ENCODE results near the gene COPZ2.
A peak's percentile ranks its signal among the peaks of the same experiment; 100 is the strongest.
"Not testable (repeated sequence)": the region's sequence is repeated elsewhere in the genome, so short reads cannot be mapped to it uniquely, and the experiment has no call there.

COPZ2 gene

DNA sequence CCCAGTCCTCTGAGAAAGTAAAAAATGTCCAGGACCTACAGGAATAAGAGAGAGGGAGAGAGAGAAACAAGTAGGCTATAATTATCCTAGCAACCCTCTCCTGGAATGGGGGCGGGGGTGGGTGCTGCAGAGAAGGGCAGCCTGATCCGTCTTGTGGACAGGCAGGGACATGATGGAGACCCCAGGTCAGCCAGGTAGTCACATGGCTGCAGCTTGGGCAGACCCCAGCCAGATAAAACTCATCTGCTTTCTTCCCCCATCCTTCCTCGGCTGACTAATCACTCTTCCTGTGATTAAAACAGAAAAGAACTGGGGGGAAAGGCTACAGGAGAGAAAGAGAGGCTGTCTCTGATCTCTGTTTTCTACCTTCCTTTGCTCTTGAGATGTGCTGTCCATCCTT is 32.6 kb downstream of the COPZ2 start:
- no peak for DNase-seq (ENCODE audit: low spot score)

DNA sequence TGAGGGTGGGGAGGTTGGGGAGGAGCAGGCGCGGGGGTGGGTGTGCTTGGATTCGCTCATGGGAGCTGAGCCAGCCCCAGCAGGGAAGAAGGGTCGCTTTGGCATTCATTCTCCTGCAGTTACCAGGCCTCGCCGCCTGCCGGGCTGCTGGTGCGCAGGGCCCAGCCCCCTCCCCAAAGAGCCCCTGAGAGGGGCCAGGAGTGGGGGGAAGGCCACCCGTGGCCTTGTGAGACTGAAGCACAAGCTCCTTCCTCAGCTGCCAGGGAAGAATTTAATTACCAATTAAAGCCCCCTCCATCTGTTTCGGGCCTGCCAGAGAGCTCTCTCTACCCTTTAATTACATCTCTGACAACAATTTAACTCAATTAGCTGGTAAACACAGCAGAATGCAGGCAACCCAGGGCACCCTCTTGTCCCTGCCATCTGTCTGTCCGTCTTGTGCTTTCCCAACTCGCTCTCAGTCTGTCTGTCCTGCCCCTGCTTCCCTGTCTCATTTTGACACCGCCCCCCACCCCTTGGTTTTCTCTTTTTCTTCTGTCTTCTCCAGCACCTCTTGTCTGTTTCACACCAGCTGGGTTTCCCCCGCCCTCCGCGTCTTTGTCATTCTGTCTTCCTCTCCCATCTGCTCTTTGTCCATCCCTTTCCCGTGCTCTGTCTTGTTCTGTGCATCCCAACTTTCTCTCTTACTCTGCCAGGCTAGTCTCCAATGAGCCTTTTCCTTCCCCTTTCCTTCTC is 34.0 kb downstream of the COPZ2 start:
- no peak for DNase-seq (ENCODE audit: low spot score)

DNA sequence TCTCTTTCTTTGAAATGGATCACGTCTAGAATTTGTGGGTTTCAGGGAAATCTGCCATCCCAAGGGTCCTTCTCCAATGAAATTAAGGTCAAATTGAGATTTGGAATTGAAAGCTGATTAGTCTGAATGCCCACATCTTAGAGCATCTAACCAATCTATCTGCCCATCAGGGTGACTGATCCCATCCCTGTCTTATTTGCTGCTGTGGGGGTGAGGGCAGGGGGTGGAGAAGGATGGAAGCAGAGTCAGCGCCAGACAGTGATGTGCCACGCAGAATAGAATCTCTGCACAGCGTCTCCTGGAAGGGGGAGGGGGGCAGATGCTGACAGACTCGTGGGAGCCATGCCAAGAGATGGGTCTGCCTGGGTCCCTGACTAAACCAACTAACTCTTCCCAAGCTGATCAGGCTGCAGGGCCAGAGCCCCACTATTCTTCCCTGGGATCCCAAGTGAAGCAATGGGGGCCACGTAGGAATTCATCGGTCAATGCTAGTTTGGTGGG is 34.6 kb downstream of the COPZ2 start:
- DNase-seq (ENCODE audit: low spot score): no peak

DNA sequence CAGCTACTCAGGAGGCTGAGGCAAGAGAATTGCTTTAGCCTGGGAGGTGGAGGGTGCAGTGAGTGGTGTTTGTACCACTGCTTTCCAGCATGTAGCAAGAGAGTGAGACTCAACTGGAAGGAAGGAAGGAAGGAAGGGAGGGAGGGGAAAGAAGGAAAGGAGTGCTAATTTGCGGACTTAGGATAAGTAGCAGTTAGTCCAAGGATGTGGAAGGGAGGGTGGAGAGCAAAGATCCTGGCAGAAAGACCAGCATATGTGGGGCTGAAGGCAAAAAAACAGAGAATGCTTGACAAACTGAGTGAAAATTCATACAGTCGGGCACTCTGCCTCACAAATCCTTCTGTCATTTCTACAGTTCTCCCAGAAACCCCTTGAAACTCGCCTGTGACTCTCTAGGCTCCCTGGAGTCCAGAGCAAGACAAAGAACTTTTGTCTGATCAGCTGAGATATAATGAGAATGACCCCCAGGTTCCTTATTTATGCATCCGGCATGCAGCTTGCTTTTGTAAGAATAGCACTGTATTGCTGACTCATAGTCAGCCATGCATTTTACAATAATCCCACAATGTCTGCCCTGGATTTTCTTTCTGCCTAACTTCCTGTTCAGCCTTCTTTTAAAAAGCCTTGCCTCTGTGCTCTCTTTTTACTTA is 35.2 kb downstream of the COPZ2 start:
- peak; percentile 66 for DNase-seq (ENCODE audit: low spot score)

DNA sequence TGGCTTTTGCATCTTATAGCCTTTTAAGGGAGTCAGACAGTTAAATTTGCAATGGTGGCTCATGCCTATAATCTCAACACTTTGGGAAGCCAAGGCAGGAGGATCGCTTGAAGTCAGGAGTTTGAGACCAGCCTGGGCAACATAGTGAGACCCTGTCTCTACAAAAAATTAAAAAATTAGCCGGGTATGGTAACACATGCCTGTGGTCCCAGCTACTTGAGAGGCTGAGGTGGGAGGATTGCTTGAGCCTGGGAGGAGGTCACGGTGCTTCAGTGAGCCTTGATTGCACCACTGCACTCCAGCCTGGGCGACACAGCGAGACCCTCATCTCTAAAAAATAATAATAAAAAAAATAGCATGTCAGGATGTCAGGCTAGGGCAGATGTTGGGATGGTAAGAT is 35.9 kb downstream of the COPZ2 start:
- DNase-seq (ENCODE audit: low spot score): not testable (repeated sequence)

DNA sequence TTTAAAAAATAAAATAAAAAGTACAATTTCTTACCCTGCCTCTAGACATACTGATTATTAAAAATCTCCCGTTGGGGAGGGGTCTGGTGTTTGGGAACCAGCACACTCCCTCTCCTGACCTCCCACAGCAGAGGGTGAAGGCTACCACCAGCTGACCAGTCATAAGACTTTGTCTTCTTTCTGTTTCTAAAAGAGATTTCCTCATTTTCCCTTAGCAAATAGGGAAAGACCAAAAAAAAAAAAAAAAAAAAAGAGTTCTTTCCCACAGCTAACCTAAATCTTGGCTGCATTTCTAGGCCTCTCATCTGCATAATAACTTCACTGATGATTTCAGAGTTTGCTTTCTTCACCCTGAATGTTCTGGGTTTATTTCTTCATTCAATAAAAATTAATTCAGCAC is 36.4 kb downstream of the COPZ2 start:
- DNase-seq (ENCODE audit: low spot score): no peak

DNA sequence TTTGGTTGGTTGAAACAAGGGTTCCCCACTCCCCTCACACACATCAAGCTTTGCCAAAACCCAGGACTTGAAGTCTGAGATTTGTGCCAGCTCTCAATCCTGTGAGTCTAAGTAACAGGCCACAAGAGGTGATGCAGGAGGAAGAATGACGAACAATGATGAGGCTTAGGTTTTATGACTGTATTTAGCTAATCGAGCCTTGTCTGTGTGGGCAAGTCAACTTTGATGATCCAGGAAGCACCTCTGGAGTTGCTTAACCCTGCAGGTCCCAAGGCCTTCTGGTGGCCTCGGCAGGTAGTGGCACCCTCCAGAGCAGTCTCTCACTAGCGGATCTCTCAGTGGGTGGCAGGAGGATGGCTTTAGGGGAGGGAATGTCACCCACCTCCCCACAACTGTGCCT is 38.0 kb downstream of the COPZ2 start:
- peak; percentile 15 for DNase-seq (ENCODE audit: low spot score)

DNA sequence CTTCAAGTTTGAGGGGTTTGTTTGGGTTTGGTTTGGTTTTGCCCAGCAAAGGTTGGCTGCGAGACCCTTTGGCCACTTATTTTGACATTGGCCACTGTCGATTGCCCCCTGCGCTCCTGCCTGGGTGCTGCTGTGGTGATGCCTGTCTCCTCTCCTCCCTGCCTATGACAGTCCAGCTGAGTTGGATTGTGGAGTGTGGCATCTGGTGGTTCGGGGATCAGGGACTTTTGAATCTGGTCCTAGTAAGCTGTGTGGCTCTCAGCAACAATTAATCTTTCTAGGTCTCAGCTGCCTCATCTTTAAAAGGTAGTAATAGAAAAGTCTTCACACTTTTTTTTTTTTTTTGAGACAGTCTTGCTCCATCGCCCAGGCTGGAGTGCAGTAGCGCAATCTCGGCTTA is 39.6 kb downstream of the COPZ2 start:
- no peak for DNase-seq (ENCODE audit: low spot score)

DNA sequence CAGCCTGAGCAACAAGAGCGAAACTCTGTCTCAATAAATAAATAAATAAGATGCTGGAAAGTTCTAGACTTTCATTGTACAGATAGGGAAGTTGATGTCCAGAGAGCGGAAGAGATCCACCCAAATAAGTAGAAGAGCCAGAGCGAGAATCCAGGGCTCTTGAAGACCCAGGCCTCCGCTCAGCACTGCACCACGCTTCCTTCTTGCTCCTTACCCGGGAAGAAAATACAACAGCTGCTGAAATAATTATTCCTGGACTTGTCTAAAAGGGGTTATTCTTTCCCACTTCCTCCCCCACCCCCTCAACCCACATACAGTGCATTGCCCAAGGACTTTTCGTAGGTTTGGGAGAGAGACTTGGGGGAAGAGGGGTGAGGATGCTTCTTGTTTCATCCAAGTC is 40.0 kb downstream of the COPZ2 start:
- no peak for DNase-seq (ENCODE audit: low spot score)

DNA sequence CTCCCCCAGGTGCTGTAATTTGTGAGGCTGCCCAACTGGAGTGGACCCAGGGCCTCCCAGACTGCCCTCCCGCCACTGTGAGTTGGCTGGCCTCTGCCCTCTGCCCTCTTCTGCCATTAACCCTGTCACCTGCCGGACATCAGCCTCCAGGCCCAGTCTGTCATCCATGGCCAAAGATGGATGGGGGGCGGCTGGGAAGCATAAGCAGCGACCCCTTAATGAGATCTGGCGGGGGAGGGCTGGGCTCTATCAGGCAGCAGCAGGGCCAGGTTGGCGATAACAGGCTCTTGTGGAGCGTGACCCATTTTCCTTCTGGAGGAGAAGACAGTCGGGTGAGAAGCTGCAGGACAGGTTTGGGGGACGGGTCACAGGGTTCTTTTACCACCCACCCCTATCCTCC is 41.4 kb downstream of the COPZ2 start:
- no peak for DNase-seq (ENCODE audit: low spot score)

DNA sequence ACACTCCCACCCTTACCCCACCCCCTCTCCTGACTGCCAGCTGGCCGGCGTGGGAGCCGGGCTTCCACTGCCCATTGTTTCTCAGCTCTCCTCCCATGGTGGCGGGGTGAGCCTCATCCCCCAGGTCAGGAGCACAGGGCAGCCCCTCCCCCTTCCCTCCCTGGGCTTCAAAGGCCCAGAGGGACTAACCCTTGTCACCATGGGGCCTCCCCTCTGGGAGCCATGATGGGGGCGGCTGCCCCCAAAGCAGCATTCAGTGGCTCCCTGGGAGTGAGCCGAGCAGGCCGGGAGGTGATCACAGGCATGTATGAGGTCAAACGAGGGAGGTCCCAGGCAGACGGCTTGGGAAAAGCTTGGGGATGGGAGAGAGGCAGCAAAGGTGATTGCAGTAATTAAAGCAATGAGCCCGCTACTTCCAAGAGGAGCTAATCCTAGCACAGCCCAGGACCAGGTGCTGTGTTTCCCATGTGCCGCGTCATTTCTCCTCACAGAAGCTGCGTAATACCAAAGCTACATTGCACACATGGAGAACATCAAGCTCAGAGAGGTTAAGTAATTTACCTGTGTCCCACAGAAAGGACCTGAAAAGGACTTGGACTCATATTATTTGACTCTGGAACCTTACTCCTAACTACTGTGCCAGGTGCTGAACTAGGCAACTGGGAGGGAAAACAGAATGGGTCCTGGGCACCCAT is 42.2 kb downstream of the COPZ2 start:
- DNase-seq (ENCODE audit: low spot score): no peak

DNA sequence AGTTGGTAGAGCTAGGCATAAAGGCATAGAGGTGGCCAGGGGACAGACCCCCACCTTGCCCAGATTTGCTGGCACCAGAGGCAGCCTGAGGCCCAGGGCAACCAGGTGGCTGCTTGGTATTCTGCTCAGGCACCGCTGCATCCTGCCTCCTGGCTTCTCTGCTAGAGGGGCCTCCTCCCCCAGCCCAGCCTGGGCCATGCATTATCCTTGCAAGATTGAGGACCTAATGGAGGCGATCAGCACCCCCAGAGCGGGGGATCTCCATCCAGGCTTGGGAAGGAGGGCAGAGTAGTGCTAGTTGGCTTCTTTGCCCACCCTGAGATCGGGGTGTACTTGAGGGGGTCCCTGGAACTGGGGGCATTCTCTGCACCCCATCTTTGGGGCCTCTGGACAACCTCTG is 42.9 kb downstream of the COPZ2 start:
- no peak for DNase-seq (ENCODE audit: low spot score)

DNA sequence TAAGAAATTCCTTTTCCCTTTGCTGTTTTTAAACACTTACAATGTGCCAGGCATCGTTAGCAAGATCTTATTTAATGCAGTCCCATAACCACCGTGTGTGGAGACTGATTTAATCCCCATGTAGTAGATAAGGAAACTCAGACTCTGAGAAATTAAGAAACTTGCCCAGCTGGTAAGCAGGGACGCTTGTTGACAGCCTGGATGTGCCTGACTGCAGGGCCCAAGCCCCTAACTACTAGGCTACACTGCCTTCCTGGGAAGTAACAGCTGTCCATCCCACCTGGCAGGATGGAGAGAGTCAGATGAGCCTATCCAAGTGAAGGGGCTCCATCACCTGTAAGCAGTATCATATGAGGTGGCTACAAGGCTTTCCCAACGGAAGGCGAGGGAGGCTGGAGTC is 43.6 kb downstream of the COPZ2 start:
- no peak for DNase-seq (ENCODE audit: low spot score)

DNA sequence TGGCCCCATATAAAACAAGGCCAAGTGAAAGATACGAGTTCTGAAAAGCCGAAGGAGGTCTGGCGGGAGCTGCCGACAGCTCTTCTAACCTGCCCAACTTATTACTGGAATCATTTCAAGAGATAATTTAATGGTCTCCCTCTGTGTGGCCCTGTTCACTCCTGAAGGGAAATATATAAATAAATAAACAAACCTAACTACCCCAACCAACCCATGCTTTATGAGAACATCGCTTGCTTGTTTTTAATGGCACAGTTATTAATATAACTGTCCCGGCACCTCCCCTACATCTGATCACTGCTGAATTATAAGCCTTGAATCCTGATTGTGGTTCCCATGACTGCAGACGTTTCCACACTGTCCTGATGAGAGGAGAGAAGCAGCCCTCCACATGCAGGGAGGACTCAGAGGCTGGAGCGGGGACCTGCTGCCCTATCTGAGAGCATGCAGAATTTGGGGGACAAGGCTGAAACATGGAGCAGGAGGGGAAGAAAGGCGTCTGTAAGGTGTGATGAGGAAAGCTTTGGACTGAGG is 44.5 kb downstream of the COPZ2 start:
- DNase-seq (ENCODE audit: low spot score): no peak

DNA sequence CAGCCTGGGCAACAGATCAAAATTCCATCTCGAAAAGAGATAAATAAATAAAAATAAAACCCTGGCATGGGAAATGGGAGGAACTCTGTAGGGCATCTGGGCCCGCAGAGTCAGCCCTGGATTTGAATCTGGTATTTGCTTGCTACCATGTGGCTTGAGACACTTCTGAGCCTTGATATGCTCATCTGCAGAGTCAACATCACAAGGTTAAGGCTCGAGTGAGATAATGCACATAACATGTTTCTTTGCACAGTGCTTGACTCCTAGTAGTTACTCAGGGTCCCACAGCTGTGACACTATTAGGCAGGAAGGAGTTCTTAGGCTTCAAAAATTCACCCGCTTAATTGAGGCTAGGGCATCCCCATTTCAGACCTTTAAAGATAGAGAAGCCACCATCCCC is 45.4 kb downstream of the COPZ2 start:
- no peak for DNase-seq (ENCODE audit: low spot score)

DNA sequence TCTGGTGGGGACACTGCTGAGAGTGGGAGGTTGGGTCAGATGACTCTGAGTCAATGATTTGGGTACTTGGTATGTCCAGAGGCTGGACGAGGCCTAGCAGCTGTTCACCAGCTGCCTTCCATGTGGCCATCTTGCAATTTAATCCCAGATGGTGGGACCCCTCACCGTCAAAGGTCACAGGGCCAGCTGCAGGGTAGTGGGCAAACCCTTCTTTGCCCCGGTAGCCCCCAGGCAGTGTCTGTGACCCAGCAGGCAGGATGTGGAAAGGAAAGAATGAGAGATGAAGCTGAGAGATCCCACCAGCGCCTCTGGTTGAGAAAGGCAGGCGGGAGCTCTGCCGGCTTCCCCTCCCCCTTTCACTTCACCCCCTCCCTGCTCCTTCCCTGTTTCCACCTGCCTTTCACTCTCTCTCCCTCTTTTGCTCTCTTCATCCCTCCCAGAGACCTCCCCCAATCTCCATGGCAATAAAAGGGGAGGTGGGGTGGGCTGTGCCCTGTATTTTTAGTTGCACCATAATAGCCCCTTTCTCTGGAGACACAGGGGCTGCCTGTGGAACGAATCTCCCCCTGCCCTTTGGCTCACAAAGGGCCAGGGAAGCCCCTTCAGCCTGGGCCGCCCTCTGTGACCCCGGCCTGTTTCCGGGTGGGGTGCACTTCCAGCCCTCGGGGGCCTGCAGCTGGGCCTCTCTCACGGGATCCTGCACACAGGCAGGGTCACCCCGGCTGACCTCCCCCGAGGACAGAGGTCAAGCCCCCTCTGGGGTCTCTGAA is 46.5 kb downstream of the COPZ2 start:
- DNase-seq (ENCODE audit: low spot score): peak; percentile 27

DNA sequence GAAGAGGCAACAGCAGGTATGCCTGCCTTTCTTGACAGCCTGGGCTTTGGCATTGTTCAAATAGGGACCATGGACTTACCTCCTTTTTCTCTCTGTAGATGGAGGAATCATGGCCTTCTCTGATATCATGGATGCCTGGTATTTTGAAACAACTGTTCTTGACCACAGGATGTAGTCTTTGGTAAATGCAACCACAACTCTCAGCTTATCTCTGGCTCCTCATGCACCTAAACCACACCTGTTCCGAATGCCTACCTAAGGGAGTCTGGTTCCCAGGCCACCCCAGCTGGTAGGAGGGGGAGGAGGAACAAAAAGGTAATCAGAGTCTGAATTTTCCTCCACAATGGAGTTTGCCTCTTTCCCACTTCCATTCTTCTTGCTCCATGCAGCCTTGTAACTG is 47.9 kb downstream of the COPZ2 start:
- no peak for DNase-seq (ENCODE audit: low spot score)

DNA sequence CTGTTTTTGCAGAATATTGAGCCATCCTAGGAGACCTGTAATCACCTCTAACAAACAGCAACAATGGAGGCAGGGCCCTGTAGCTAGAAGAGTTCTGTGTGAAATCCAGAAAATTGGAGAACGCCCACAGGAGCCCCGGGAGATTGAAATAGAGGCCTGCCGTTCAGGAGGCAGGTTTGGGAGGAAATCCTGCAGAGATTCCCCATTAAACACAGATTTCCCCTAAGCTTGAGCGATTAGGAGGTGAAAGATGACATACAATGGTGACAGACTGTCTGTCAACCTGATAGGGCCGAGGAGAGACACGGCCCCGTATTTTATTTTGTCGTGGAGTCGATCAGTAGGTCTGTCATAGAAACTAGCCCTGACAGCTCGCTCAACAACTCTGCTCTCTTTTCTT is 48.4 kb downstream of the COPZ2 start:
- DNase-seq (ENCODE audit: low spot score): no peak

DNA sequence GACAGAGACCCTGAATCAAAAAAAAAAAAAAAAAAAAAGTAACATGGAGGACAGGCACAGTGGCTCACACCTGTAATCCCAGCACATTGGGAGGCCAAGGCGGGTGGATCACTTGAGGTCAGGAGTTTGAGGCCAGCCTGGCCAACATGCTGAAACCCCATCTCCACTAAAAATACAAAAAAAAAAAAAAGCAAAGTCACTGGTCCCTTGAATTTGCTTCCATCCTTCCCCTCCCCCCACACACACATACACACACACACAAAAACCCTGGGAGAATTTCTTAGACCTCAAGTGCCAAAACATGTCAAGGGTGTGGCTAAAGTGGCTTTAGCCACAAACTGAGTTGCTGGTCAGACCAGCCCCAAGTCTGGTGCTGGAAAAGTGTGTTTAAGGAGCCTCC is 49.2 kb downstream of the COPZ2 start:
- DNase-seq (ENCODE audit: low spot score): not testable (repeated sequence)

DNA sequence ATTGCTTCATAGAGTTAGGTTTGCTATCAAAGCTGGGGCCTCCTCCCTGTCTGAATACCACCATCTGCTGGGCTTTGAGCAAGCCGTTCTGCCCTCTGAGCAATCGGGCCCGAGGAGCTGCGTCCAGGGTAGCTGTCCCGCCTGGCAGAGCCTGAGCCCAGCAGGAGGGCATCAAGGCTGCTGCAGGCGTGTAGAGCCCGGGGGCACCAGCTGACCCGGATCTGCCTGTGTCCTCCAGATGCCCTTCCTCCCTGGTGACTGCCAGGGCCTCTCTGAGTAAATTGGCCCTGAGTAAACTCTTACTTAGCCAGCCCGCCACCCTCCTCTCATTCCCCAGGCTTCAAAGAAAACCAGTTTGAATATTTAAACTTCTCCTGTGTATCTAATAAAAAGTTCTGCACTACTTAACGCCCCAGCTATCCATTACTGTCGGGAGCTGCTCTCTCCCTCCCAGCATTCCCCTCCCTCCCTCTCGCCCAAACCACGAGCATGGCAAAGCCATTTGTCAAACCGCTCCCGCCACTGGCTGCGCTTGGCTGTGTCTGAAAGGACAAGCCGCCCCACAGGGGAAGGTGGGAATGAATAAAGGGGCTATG is 50.3 kb downstream of the COPZ2 start:
- DNase-seq (ENCODE audit: low spot score): peak; percentile 20

DNA sequence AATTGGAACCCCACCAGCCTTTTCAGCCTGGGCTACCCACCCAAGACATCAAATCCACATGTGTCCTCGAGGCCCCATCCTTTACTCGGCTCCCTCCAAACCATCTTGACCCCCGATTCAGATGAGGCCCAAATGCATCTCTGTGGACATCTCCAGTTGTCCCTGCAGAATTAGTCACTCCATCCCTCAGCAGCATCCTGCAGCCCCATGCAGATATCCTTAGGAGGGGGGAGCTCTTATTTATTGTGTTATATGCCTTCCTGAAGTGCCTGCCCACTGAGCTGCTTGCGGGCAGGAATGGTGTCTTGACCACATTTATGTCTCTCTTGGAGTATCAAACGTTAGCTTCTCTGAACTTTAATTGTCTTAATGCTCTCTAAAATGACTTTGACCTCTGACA is 51.1 kb downstream of the COPZ2 start:
- DNase-seq (ENCODE audit: low spot score): no peak

All from GM03348 (cell line).